IMR-90 (cell line): ENCODE measurements around the gene HMGXB3. TPM values are rescaled to one million over a fixed set of nuclear protein-coding genes. Genes with fewer than 3 reads are reported as not detected.

Experiments
- ATAC-seq: fragments of 200-7000 bp; cut with Tn5 transposase; 2 replicates; pipeline ENCODE4 v1.9.1; 2020; ENCODE audit warnings: low read depth, mild to moderate bottlenecking, moderate library complexity
- BruUV-seq: library from RNA; stranded (reverse); fragments of 400-500 nt; replicated peaks from 2 replicates; lab custom pipeline; 2021; lab: Mats Ljungman, UMichigan
- CTCF ChIA-PET: fragments of 300-600 bp; formaldehyde crosslinking; extraction: SDS; loops from one replicate; lab custom pipeline; 2021; ENCODE audit warnings: antibody characterized with exemption; lab: Yijun Ruan, JAX
- POLR2A ChIA-PET: fragments of 300-600 bp; sonication (Branson Sonifier 250); formaldehyde crosslinking; loops from one replicate; lab custom pipeline; 2022; ENCODE audit warnings: antibody characterized with exemption; ENCODE audit not compliant: unreplicated experiment; lab: Charles Lee
- DNase-seq: peaks from one replicate; pipeline ENCODE4 v3.0.0; 2013
- H2AFZ ChIP-seq: replicated peaks from 2 replicates; pipeline ENCODE3; 2013; ENCODE audit warnings: low read length, mild to moderate bottlenecking; ENCODE audit not compliant: poor library complexity
- H2AK5ac ChIP-seq: 2 replicates; pipeline ENCODE4 v1.6.1; 2013; ENCODE audit warnings: low read depth, low read length, inconsistent platforms
- H2AK9ac ChIP-seq: replicated peaks from 2 replicates; pipeline ENCODE3; 2013; ENCODE audit warnings: mild to moderate bottlenecking, low read depth, low read length, moderate library complexity; ENCODE audit not compliant: poor library complexity
- H2BK120ac ChIP-seq: 2 replicates; pipeline ENCODE4 v1.6.1; 2013; ENCODE audit warnings: low read depth, low read length, inconsistent platforms
- H2BK15ac ChIP-seq: 3 replicates; pipeline ENCODE4 v1.6.1; 2013; ENCODE audit warnings: low read depth, low read length, inconsistent platforms
- H2BK20ac ChIP-seq: 2 replicates; pipeline ENCODE4 v1.6.1; 2013; ENCODE audit warnings: low read depth, mild to moderate bottlenecking, inconsistent platforms, low read length, moderate library complexity
- H2BK5ac ChIP-seq: 2 replicates; pipeline ENCODE4 v1.6.1; 2013; ENCODE audit warnings: mild to moderate bottlenecking, low read depth, low read length, inconsistent platforms; ENCODE audit not compliant: poor library complexity, severe bottlenecking
- H3K14ac ChIP-seq: replicated peaks from 2 replicates; pipeline ENCODE4 v1.6.1; 2013; ENCODE audit warnings: low read depth, low read length, inconsistent platforms
- H3K18ac ChIP-seq: 2 replicates; pipeline ENCODE4 v1.6.1; 2013; ENCODE audit warnings: low read depth, low read length, control low read depth
- H3K23ac ChIP-seq: 2 replicates; pipeline ENCODE4 v1.6.1; 2013; ENCODE audit warnings: low read depth, low read length, inconsistent platforms
- H3K27ac ChIP-seq: 2 replicates; pipeline ENCODE4 v1.5.1; 2013; ENCODE audit warnings: mild to moderate bottlenecking, control low read depth, low read length; ENCODE audit not compliant: insufficient read depth
- H3K27me3 ChIP-seq: 2 replicates; pipeline ENCODE4 v1.6.1; 2013; ENCODE audit warnings: low read length; ENCODE audit not compliant: control insufficient read depth, insufficient read depth
- H3K36me3 ChIP-seq: 2 replicates; pipeline ENCODE4 v1.6.1; 2013; ENCODE audit warnings: low read length, mixed read lengths; ENCODE audit not compliant: control insufficient read depth, insufficient read depth
- H3K4ac ChIP-seq: 2 replicates; pipeline ENCODE4 v1.6.1; 2013; ENCODE audit warnings: low read depth, low read length, inconsistent platforms
- H3K4me1 ChIP-seq: 2 replicates; pipeline ENCODE4 v1.6.1; 2013; ENCODE audit warnings: low read length, mixed read lengths; ENCODE audit not compliant: control insufficient read depth, insufficient read depth
- H3K4me2 ChIP-seq: 2 replicates; pipeline ENCODE4 v1.6.1; 2013; ENCODE audit warnings: low read depth, mild to moderate bottlenecking, control low read depth, low read length, moderate library complexity
- H3K4me3 ChIP-seq: 2 replicates; pipeline ENCODE4 v1.5.1; 2013; ENCODE audit warnings: low read depth, mild to moderate bottlenecking, control low read depth, low read length, moderate library complexity; ENCODE audit not compliant: insufficient read depth
- H3K56ac ChIP-seq: 2 replicates; pipeline ENCODE4 v1.6.1; 2013; ENCODE audit warnings: low read length, inconsistent platforms; ENCODE audit not compliant: insufficient read depth; ENCODE audit errors: extremely low read depth
- H3K79me1 ChIP-seq, 2 experiments: 2 replicates each; pipeline ENCODE4 v1.6.1; 2013; ENCODE audit warnings: low read length in 2 of 2, inconsistent platforms in 1 of 2, low read depth in 1 of 2
- H3K9ac ChIP-seq: 2 replicates; pipeline ENCODE4 v1.6.1; 2013; ENCODE audit warnings: low read depth, low read length, control low read depth
- H3K9me1 ChIP-seq: 2 replicates; pipeline ENCODE4 v1.6.1; 2013; ENCODE audit warnings: low read length, inconsistent platforms; ENCODE audit not compliant: insufficient read depth
- H3K9me3 ChIP-seq: 2 replicates; pipeline ENCODE4 v1.6.1; 2013; ENCODE audit warnings: low read length; ENCODE audit not compliant: control insufficient read depth, insufficient read depth
- H4K20me1 ChIP-seq: 2 replicates; pipeline ENCODE4 v1.6.1; 2013; ENCODE audit warnings: low read length, inconsistent platforms; ENCODE audit not compliant: insufficient read depth
- H4K5ac ChIP-seq: 2 replicates; pipeline ENCODE4 v1.6.1; 2013; ENCODE audit warnings: mild to moderate bottlenecking, low read depth, low read length, control low read depth
- H4K8ac ChIP-seq, 2 experiments: 2 replicates each; pipeline ENCODE4 v1.6.1; 2013; ENCODE audit warnings: low read depth in 2 of 2, low read length in 2 of 2, control low read depth in 1 of 2, inconsistent platforms in 1 of 2
- H4K91ac ChIP-seq: 2 replicates; pipeline ENCODE4 v1.6.1; 2013; ENCODE audit warnings: low read depth, low read length, inconsistent platforms; ENCODE audit not compliant: insufficient read depth
- MAZ ChIP-seq: IDR thresholded peaks from 2 replicates; pipeline ENCODE4 v1.6.1; 2012; ENCODE audit warnings: low read depth, mild to moderate bottlenecking, low read length, improper control_type of control experiment, moderate library complexity, borderline replicate concordance
- RAD21 ChIP-seq: IDR thresholded peaks from 2 replicates; pipeline ENCODE4 v1.6.1; 2012; ENCODE audit warnings: low read length, improper control_type of control experiment
- RCOR1 ChIP-seq: IDR thresholded peaks from 2 replicates; pipeline ENCODE4 v1.6.1; 2012; ENCODE audit warnings: mild to moderate bottlenecking, low read length, improper control_type of control experiment; ENCODE audit not compliant: insufficient replicate concordance
- RFX5 ChIP-seq: IDR thresholded peaks from 2 replicates; pipeline ENCODE4 v1.8.0; 2012; ENCODE audit warnings: low read depth, mild to moderate bottlenecking, low read length, moderate library complexity
- SMC3 ChIP-seq: fragments of 150-350 bp; IDR thresholded peaks from 2 replicates; pipeline ENCODE4 v1.6.1; 2016; ENCODE audit warnings: low read depth, mild to moderate bottlenecking, antibody characterized with exemption, low read length, moderate library complexity
- WGBS, 2 experiments: methylation state at CpG; one replicate each; pipeline versions ENCODE4 v1.1.5 to v1.1.7; 2013; ENCODE audit warnings: missing lambda C conversion rate in 2 of 2; ENCODE audit not compliant: insufficient read length in 1 of 2; ENCODE audit errors: extremely low coverage in 2 of 2; 5-methylcytosine and 5-hydroxymethylcytosine counted together
- dilution Hi-C: fragments of 300-500 bp; cut with HindIII; formaldehyde crosslinking; loops from one replicate; pipeline ENCODE4 v1.14.3; 2018; ENCODE audit warnings: low sequenced_read_pairs; ENCODE audit not compliant: unreplicated experiment
- in situ Hi-C: fragments of 300-500 bp; cut with MboI; formaldehyde crosslinking; loops from 3 replicates; pipeline ENCODE4 v1.14.3; 2019; ENCODE audit warnings: low sequenced_read_pairs, inconsistent platforms, mixed read lengths
- intact Hi-C: fragments of 100-400 bp; cut with micrococcal nuclease; formaldehyde crosslinking; loops from 2 replicates; pipeline ENCODE4 v1.10.0; 2022
- polyA plus RNA-seq, 3 experiments: library from polyadenylated mRNA; depleted of rRNA; stranded (reverse); fragments of >200 nt; gene quantifications; 2 replicates each; pipeline ENCODE4 v1.2.3, GENCODE V29; 2012; ENCODE audit warnings: low replicate concordance in 1 of 3
- total RNA-seq: library from RNA; depleted of rRNA; stranded (reverse); fragments of >200 nt; gene quantifications from 2 replicates; pipeline ENCODE4 v1.2.3, GENCODE V29; 2012
- TF ChIP-seq, protein P1 (sequence below): fragments of 150-350 bp; IDR thresholded peaks from 2 replicates; pipeline ENCODE4 v1.6.1; 2016; ENCODE audit warnings: low read depth, mild to moderate bottlenecking, low read length, moderate library complexity, borderline replicate concordance

HMGXB3 gene
- total and polyA plus RNA-seq, 2 of the 4 experiments (the other 2 are of a cell fraction): 27.6 to 30.6 TPM

DNA sequence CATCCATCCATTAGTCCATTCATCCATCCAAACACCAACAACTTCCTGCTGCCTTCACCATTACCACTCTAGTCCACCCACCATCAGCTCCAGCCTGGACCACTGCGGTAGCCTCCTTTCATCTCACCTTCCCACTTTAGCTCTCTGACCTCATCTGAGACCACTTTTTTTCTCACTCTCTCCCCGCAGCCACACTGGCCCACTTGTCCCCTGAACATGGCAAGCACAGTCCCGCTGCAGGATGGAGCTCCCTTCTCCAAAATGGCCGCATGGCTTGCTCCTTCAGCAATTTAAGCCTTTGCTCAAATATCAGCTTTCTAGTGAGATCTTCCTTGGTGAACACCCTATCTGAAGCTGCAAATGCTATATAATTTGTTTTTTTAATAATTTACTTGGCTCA lies 74.7 kb downstream of the HMGXB3 start:
- no peak overlapping the region for H4K5ac ChIP-seq
- H3K4me3 ChIP-seq: no peak overlapping the region
- DNase-seq (no peak), ATAC-seq (no peak)
- H3K79me1 ChIP-seq: no peaks in the 10 kb centered on the region
- H2BK5ac ChIP-seq: no peak overlapping the region
- no peak overlapping the region for H2AK5ac ChIP-seq
- H3K14ac ChIP-seq: no peak overlapping the region
- in situ Hi-C loops (no loop called here), dilution Hi-C loops (no loop called here), intact Hi-C loops (no loop called here)
- ChIA-PET POLR2A (no interaction called here), CTCF (no interaction called here)
- H2BK120ac ChIP-seq: no peak overlapping the region
- no peak overlapping the region for H3K4me2 ChIP-seq
- 79% methylated on average over 3 of the region's 4 CpGs; no CpG with 5 or more reads in 1 of the 2 experiments for WGBS, 2 experiments
- no peak overlapping the region for H3K27ac ChIP-seq
- H2BK20ac ChIP-seq: no peak overlapping the region
- no peak overlapping the region for H3K56ac ChIP-seq
- H4K8ac ChIP-seq: no peak overlapping the region
- no peak overlapping the region for H4K91ac ChIP-seq
- H2AFZ ChIP-seq: no peak overlapping the region
- no peak for TF ChIP-seq RCOR1
- TF ChIP-seq RFX5: no peak
- TF ChIP-seq SMC3: no peak
- TF ChIP-seq, protein P1, sequence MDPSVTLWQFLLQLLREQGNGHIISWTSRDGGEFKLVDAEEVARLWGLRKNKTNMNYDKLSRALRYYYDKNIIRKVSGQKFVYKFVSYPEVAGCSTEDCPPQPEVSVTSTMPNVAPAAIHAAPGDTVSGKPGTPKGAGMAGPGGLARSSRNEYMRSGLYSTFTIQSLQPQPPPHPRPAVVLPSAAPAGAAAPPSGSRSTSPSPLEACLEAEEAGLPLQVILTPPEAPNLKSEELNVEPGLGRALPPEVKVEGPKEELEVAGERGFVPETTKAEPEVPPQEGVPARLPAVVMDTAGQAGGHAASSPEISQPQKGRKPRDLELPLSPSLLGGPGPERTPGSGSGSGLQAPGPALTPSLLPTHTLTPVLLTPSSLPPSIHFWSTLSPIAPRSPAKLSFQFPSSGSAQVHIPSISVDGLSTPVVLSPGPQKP: no peak
- TF ChIP-seq MAZ: no peak
- TF ChIP-seq RAD21: no peak
- H3K9ac ChIP-seq: no peak overlapping the region
- H4K20me1 ChIP-seq: no peaks in the 10 kb centered on the region
- H3K27me3 ChIP-seq: peaks cover 29% of the 10 kb centered on the region
- no peak overlapping the region for H2AK9ac ChIP-seq
- no peaks in the 10 kb centered on the region for H3K36me3 ChIP-seq
- H2BK15ac ChIP-seq: no peak overlapping the region
- peaks cover 9% of the 10 kb centered on the region for H3K9me3 ChIP-seq
- H3K4ac ChIP-seq: no peak overlapping the region
- no peaks in the 10 kb centered on the region for H3K4me1 ChIP-seq
- no peak overlapping the region for H3K18ac ChIP-seq
- no TSS peak for BruUV-seq
- no peaks in the 10 kb centered on the region; the same call in 1 of the 2 replicates for H3K9me1 ChIP-seq
- H3K23ac ChIP-seq: no peak overlapping the region
